DMS153 treated with DMSO at 0.1 percent for 48 hours (cell line): ENCODE data around the gene MPRIP.
"Not testable (repeated sequence)": the region's sequence is repeated elsewhere in the genome, so short reads cannot be mapped to it uniquely, and the experiment has no call there.

Experiments used
- DNase-seq: peaks from one replicate; lab custom pipeline; 2025; ENCODE audit not compliant: unreplicated experiment; lab: John Stamatoyannopoulos, UW

Gene MPRIP

DNA sequence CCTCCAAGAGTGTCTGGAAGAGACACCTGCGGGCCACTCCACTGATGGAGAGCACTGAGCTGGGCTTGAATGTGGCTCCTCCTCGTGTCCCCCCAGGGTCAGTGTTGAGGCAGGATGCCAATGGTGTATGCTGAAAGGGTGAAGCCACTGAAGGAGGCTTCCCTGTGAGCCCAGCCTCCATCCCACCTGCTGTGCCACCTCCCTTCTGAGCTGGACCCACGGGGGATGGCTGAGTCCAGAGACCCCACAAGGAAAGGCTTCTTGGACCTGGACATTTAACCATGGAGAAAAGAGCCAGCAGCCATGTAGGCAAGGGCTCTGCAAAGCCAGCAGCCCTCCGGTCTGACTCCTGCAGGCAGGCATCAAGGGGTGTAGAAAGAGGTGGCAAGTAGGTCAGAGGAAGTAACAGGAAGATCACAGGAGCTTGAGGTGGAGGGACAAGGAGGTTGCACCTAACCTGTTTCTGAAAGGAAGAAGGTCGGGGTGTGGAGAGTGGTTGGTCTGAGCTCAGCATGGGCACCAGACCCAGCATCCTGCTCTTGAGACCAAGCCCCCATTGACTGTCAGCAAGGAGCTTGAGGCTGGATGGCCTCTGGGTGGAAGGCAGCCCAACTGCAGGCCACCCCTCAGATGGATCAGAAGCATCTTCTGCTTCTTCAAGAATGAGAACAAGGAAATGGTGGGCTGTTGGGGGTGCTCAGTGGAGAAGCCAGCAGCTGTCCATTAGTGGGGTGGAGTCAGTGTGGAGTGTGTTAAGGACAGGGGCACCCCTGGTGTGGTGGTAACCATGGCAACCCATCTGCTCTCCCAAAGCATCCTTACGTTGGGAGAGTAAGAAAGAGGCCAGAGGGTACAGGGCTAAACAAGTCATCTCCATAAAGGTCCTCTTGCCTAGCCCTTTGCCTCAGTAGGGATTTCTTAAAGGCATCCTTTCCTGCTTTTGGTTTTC, 83.2 kb downstream of the MPRIP start:
- DNase-seq: no peak

DNA sequence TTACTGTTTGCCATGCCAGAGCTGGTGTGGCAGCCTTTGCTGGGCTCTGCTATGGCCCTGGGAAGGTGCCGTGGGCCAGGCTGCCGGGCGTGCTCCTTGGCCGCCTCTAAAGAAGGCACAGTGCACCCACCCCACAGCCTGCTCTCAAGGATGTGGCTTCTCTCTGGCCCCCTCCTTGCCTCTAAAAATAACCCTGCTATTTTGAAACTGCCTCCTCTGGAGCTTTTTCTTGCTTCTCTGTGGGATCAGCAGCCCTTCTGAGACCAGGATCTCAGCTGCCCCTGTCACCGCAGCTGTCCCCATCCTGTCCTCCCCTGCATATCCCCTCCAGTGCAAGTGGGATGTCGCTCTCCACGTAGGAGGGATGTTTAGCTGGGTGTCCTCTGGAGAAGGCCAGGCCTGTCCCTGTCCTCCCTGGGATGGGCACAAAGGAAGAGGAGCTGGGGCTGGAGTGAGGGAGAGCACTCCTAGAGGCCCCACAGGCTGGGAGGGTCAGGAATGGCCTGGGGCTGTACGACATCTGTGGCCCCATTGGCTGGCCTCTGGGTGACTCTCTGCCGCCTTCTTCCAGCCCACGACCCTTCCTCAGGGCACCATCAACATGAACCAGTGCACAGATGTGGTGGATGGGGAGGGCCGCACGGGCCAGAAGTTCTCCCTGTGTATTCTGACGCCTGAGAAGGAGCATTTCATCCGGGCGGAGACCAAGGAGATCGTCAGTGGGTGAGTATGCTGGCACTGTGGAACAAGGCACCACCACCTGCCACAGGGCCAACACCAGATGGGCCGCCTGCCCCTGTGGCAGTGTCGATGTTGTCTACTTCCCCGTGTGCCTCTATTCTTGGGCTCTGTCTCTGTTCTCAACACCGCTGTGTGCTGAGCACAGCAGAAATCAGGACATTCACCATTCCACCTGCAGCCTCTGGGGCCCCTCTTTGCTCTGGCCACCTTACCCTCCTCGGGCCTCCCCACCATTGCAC, 84.2 kb downstream of the MPRIP start:
- DNase-seq: no peak

DNA sequence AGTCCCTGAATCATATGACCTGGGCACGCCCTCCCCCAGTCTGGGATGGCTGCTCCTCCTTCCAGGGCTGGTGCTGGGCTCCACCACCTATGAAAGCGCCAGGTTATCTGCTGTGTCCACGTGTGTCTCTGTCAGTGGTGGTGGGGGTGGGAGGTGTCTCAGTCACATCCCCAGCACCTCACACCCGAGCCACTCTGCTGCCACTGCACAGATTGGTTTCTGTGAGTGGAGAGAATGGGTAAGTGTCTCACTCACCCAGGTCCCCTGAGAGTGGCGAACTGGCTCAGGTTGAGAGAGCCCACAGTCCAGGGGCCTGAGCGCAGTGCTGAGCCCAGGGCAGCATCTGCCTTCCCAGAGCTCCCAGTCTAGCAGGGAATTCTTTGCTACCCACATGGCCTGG, 84.9 kb downstream of the MPRIP start:
- no peak for DNase-seq

DNA sequence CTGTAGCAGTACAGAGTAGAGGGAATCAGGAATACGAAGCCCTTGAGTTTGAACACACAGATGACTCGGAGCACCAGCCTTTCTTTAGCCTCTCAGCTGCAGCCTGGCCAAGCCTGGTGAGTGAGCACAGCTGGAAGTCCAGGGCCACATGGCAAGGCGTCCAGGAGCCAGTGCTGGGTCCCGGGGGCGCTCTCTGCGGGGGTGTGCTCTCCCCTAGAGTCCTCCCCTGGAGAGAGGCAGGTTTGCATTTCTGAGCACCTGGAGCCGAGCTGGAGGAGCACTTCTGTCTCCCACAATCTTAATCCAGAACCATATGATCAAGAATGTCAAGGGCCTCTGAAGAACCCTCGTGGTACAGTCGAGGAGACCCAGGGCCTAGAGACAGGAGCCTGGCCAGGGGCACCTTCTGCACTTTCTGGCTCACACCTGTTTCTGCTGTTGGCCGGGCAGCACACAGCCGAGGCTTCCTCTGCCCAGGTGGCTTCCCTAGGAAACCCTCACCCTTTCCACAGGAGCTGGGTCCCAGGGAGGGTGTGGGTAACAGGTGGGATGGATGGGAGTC, 85.6 kb downstream of the MPRIP start:
- no peak for DNase-seq

DNA sequence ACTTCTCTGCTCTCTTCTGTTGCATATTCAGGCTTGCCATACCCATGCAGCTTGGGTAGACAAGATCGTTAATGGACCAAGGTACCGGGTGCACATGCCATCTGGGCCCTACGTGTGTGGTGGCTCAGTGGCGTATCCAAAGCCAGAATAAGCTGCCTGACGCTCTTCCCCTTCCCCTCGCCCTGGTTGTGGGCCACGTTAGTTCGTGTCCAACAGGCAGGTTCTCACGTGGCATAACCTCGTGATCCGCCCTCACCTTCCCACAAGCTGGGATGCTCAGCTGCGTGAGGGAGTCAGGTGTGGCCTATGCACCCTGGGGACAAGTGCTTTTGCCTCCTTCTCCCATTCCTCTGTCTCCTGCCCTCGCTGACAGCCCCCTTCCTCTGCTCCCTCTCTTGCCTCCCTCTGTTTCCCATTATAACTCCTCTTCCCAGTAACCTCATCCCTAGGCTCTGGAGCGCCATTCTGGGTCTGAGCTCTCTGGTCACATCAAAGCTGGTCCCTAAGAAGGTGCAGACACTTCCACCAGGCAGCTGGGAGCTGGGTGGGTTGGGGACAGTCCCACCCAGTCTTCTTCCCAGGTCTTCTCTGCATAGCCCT, 86.3 kb downstream of the MPRIP start:
- DNase-seq: no peak

DNA sequence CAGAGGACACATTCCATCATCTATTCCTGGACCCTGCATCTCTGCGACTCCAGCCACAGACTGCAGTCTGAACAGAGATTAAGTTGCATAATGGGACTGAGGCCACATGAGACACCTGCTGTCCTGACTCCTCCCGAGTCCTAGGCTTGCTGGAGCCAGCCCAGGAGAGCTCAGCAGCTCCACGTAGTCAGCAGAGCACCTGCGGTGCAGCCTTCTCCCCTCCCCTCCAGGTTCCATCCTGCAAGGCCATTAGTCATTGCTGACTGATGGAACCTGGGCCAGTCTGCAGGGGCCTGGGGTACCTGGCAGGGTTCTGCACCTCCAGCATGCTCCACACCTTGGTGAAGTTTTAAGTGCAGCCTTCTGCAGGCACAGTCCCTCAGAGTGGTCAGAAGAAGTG, 87.2 kb downstream of the MPRIP start:
- no peak for DNase-seq

DNA sequence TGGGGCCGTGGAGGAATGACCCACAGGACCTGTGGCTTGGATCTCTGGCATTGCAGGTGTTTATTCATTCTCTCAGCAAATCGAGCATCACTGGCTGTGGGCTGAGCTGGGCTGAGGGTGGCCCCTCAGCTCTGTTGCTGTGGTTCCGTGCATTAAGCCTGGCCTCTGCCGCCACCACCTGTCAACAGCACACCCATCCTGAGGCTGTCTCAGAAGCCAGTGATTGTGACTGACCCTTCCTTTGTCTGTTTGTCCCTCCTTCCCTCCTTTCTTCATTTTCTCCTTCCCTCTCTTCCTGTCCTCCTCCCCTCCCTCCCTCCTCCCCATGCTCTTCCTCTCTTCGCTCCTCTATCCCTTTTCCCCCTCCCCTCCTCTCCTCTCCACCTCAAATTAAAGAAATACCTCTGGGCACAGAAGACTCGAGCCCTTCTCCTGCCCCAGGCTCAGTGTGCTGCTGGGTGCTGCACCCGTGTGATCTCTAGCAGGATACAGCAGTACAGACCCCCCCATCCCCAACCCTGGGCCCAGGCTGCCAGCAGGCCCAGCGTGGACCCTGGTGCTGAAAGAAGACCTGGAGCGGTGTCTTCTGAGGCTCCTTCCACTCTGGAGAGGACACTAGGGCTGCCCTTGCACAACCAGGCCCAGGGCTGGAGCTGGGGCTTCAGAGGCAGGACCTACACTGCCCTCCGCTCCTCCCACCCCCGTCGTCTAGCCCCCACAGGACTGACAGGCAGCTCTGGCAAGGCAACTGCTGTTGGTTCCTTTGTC, 88.0 kb downstream of the MPRIP start:
- DNase-seq: no peak

DNA sequence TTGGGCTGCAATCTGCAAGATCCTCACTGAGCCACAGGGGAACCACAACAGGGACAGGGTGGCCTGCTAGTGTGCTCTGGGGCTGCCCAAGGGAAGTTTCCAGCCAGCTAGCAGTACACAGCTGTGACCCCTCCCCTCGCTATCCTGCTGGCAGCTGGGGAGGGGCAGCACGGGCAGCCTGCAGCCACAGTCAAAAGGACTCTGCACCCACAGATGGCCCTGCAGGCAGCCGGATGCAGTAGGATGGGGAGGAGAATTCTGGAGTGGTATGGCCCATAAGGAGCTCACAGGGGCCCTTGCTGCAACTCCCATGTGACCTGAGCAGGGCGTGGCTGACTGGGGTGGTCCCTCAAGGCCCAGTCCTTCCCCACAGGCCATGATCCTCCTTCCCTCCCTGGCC, 89.6 kb downstream of the MPRIP start:
- no peak for DNase-seq

DNA sequence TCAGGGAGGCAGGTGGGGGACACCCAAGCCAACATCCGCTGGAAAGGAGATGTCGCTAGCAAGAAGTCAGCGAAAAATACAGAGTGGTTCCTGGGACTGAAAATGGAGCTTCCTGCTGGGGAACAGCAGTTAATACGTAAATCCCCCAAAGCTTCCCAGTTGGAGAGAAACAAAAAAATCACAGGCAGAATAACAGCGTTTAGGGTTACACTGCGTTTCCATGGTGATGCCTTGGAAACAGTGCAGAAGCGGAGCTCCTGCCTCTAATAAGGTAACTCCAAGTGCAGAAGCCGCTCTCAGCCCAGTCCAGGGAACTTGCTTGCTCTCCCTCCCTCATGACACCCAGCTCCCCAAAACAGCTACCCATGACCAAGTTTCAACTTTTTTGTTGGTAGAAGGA, 90.5 kb downstream of the MPRIP start:
- DNase-seq: no peak

DNA sequence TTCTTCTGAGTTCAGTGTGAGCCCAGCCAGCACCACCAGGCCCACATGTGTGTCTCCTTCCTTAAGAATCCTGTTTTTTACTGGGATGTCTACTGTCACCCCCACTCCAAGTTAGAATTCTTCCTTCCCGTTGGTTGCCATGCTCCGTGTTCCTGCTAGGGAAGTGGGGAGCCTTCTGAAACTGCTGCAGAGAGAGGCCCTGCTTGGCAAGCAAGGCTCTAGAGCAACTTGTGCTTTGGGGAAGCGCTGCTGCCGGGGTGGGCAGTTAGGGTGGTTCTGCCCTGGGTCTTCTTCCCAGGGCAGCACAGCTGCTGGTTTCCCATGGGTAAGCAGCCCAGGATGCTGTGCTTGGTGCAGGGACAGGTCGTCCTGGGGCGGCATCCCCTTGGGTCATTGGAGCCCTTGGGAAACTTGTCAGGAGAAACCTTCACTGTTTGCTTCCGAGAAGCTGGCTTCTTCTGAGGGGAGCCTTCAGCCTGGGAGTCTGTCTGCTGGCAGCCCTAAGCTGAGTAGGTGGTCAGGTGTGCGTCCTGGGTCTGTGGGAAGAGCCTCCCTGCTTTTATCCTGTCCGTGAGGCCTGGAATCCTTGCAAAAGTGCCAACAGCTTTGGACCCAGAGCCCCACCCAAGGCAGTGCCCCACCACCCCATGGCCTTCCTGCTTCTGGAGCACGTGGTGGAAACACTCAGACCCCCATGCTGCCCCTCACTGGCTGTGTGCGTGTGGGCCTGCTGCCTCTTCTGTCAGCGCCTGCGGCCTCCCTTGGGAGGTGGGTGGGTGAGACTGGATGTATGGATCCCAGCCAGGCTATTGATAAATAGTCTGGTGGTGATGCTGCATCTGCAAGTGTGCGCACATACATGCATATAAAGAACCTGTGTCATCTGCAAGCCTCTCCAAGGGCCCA, 92.0 kb downstream of the MPRIP start:
- no peak for DNase-seq

DNA sequence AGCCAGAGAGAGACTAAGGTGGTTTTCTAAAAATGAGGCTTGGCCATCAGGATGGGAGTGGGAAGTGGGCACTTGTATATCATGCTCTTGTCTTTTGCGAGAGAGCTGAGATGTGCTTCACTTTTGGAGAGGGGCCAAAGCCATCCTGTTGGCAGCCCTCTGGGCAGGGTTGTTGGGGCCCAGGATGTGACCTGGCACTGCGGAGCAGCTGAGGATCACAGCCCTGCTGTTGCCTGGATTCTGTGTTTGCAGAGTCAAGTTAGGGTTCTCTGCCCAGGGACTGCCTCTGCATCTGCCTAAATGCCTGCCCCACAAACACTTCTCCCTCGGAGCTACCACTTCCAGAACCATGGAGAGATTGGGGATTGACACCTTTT, 92.7 kb downstream of the MPRIP start:
- DNase-seq: no peak

DNA sequence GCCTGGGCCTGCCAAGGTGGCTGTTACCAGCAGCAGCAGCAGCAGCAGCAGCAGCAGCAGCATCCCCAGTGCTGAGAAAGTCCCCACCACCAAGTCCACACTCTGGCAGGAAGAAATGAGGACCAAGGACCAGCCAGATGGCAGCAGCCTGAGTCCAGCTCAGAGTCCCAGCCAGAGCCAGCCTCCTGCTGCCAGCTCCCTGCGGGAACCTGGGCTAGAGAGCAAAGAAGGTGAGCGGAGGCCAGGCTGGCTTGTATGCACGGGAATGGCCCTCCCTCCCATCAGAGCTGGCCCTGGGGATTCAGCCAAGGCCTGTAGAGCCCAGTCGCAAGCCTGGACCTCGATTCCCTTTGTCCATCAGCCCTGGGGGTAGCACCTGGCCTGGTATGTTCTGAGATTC, 94.0 kb downstream of the MPRIP start:
- DNase-seq: not testable (repeated sequence)

DNA sequence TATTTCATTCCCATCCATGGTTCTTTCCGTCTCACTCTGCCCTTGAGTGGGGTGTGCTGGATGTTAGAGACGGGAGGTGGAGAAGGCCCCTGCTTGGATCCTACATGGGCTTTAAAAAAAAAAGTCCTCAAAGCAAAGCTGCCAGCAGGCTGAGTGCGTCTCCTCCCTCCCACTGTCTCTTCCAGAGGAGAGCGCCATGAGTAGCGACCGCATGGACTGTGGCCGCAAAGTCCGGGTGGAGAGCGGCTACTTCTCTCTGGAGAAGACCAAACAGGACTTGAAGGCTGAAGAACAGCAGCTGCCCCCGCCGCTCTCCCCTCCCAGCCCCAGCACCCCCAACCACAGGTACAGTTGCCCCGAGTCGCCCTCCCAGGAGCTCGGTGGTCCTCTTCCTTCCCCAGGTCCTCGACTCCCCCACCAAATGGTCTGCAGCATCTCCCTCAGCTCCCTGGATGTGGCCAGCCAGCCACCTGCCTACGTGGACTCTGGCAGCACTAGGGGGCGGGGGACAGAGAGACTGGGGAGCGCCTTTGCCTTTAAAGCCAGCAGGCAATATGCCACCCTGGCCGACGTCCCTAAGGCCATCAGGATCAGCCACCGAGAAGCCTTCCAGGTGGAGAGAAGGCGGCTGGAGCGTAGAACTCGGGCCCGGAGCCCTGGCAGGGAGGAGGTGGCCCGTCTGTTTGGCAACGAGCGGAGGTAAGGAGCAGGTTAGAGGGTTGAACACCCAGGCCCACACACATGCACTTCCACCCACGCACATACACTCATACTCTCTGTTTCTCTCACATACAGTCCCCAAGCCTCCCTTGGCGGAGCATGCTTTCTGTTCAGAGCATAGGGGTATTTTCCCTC, 95.7 kb downstream of the MPRIP start:
- no peak for DNase-seq

DNA sequence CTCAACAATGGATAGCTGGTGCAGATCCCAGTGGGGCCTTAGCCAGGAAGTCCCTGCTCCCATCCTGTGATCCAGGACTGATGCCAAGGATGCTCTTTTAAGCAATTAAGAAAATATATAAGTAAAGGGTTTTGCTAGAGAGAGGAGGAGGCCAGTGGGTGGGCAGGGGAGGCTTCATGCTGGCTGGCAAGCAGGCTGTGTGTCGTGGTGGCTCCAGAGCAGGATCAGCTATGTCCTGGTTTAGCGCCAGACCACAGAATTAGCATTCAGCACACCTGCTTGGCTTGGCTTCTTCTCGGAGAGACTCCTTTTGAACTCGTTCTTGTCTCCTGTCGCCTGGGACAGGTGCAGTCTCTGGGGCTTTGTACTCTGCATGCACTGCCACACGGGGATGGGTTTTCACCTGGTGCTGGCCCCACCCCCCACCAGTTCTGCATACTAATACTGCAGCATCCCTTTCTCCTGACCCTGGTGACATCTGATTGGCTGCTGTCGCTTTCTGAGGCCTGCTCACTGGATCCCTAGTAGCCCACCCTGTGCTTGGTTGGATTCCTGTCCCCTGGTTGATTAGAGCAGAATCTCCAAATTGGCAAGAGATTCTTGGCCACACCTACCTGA, 97.8 kb downstream of the MPRIP start:
- DNase-seq: no peak

DNA sequence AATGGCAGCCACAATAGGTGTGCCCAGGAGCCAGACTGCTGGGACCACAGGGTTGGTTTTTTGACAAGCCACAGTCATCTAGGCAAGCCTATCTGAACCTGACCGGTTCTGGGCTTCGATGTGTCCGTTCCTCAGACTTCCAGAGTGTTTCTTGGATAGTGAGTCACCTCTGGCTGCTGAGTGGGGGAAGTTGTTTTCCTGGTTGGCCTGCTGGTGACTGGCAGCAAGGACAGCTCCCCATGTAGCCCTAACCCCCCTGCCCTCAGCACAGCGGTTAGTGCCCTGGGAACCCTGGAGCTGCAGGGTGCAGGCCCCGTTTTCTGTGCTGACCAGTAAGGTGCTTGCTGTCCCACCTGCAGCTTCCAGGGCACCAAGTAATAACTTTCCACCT, 98.3 kb downstream of the MPRIP start:
- no peak for DNase-seq

DNA sequence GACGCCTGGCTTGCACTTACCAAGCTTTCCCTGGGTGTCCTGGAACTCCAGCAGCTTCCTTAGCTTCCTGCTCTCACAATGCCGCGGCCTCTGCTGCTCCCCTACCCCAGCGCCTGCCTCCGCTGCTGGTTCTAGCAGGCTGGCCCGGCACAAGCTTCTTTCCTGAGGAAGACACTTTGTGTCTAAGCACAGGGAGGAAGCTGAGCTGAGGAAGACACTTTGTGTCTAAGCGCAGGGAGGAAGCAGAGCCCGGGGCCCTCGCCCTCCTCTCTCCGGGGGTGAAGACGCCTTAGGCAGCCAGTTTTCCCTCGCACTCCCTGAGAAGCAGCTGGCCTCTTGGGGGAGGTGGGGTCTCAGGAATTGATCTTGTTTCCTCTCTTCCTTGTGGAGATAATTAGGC, 99.0 kb downstream of the MPRIP start:
- DNase-seq: no peak

DNA sequence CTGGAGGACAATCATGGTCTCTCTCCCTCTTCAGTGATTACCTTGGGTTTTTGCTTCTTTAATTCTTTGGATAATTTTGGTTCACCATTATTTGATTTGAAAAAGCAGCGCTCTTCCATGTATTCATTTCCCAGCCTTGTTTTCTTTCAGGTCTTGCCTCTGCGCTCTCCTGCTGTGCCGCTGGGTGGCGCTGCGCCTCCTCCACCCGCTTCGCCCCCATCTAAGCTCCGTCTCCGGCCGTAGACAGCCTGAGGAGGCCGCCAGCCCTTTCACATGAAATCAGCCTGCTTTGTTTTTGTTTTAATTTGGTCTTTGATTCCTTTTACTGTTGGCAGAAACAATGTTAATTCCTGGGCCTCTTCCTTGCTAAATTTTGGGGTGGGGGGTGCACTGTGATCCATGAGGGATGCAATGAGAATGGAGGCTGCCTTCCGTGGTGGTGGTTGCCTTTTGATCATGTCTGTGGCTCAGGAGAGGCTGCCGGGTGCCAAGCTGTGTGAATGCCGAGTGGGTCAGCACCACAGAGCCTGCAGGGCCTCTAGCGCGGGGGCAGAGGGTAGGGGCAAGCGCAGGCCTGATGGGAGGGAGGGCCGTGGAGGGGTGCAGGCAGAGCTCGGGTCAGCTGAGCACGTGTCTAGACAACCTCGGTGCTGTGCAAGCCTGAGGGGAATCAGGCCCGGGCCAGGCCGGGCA, 99.7 kb downstream of the MPRIP start:
- DNase-seq: no peak
